Naive thymus-derived CD4-positive, alpha-beta T cell (primary cell): Measurements from ENCODE around the gene TMEM200A. TPM values are rescaled to one million over a fixed set of nuclear protein-coding genes. Genes with fewer than 3 reads are reported as not detected.

ENCODE experiments used
- ATAC-seq: fragments of 150-1000 bp; cut with Tn5 transposase; 2 replicates; pipeline ENCODE4 v1.10.0; 2021; ENCODE audit warnings: mild to moderate bottlenecking, moderate library complexity
- CTCF ChIA-PET: fragments of 350-600 bp; sonication (Branson Sonifier 250); formaldehyde crosslinking; loops from one replicate; lab custom pipeline; 2021; ENCODE audit warnings: antibody characterized with exemption; lab: Charles Lee
- POLR2A ChIA-PET: fragments of 350-600 bp; sonication (Branson Sonifier 250); formaldehyde crosslinking; loops from one replicate; lab custom pipeline; 2021; ENCODE audit warnings: antibody characterized with exemption, inconsistent platforms; lab: Charles Lee
- DNase-seq, 9 donors: peaks; one replicate each; pipeline versions ENCODE4 v3.0.0 to v3.0.0-alpha.2; 2020 to 2022; ENCODE audit warnings: mixed read lengths in 1 of 9
- H3K27ac ChIP-seq: one replicate; pipeline ENCODE4 v1.7.0; 2013; ENCODE audit warnings: mild to moderate bottlenecking, low read depth, low read length, moderate library complexity
- H3K27me3 ChIP-seq, 2 donors: one replicate each; pipeline ENCODE4 v1.7.0; 2013; ENCODE audit warnings: low read length in 2 of 2, mild to moderate bottlenecking in 2 of 2, moderate library complexity in 2 of 2; ENCODE audit not compliant: control insufficient read depth in 2 of 2, insufficient read depth in 2 of 2
- H3K36me3 ChIP-seq, 3 experiments: 1 replicate in 2 of 3; 2 replicates in 1 of 3; pipeline ENCODE4 v1.7.0; 2013; ENCODE audit warnings: low read length in 3 of 3, mild to moderate bottlenecking in 3 of 3, moderate library complexity in 1 of 3; ENCODE audit not compliant: insufficient read depth in 3 of 3, control insufficient read depth in 2 of 3
- H3K4me1 ChIP-seq, 2 donors: one replicate each; pipeline ENCODE4 v1.7.0; 2013; ENCODE audit warnings: low read length in 2 of 2, mild to moderate bottlenecking in 2 of 2, moderate library complexity in 1 of 2; ENCODE audit not compliant: control insufficient read depth in 2 of 2, insufficient read depth in 2 of 2
- H3K4me3 ChIP-seq: 2 replicates; pipeline ENCODE4 v1.7.0; 2013; ENCODE audit warnings: mild to moderate bottlenecking, low read length
- H3K9me3 ChIP-seq, 3 experiments: 1 replicate in 2 of 3; 2 replicates in 1 of 3; pipeline ENCODE4 v1.7.0; 2013; ENCODE audit warnings: low read length in 3 of 3; ENCODE audit not compliant: control insufficient read depth in 2 of 3
- H3K27ac Mint-ChIP-seq, 9 donors: one replicate each; pipeline ENCODE4 v1.8.0; 2020 to 2022; ENCODE audit warnings: mixed read lengths in 9 of 9, mild to moderate bottlenecking in 8 of 9, moderate library complexity in 5 of 9, inconsistent platforms in 2 of 9
- H3K27me3 Mint-ChIP-seq, 5 donors: one replicate each; pipeline ENCODE4 v1.8.0; 2021 to 2022; ENCODE audit warnings: mixed read lengths in 5 of 5, mild to moderate bottlenecking in 1 of 5
- H3K36me3 Mint-ChIP-seq, 5 donors: one replicate each; pipeline ENCODE4 v1.8.0; 2020 to 2022; ENCODE audit warnings: mixed read lengths in 5 of 5, mild to moderate bottlenecking in 3 of 5, inconsistent platforms in 1 of 5
- H3K4me1 Mint-ChIP-seq, 7 donors: one replicate each; pipeline ENCODE4 v1.8.0; 2020 to 2022; ENCODE audit warnings: mixed read lengths in 7 of 7, mild to moderate bottlenecking in 3 of 7, inconsistent platforms in 1 of 7
- H3K4me3 Mint-ChIP-seq, 10 donors: one replicate each; pipeline ENCODE4 v1.8.0; 2020 to 2022; ENCODE audit warnings: mild to moderate bottlenecking in 10 of 10, mixed read lengths in 10 of 10, moderate library complexity in 6 of 10, inconsistent platforms in 2 of 10
- H3K9me3 Mint-ChIP-seq, 11 donors: one replicate each; pipeline ENCODE4 v1.8.0; 2020 to 2022; ENCODE audit warnings: mixed read lengths in 11 of 11, mild to moderate bottlenecking in 4 of 11, inconsistent platforms in 1 of 11, moderate library complexity in 1 of 11
- intact Hi-C, 2 donors: fragments of 100-400 bp; cut with micrococcal nuclease; formaldehyde crosslinking; loops; one replicate each; pipeline ENCODE4 v1.15.1; 2023
- polyA plus RNA-seq, 2 donors: library from polyadenylated mRNA; unstranded; fragments of 300-500 nt; fragmentation: Illumina TruSeq; gene quantifications; one replicate each; pipeline ENCODE4 v1.2.3, GENCODE V29; 2021
- total RNA-seq, 6 experiments: library from RNA in 5 of 6; stranded (reverse) in 5 of 6; gene quantifications; 1 replicate in 5 of 6; 2 replicates in 1 of 6; pipeline ENCODE4 v1.2.3 and lab custom pipeline; 2021 to 2026

The TMEM200A gene
- total and polyA plus RNA-seq, 7 experiments from 2014 or later = 0.15 to 7.2 (median 0.46) TPM; not detected in 1

GRCh38 chr6:130372786-130373185, 7.0 kb downstream of the TMEM200A start:
- Mint-ChIP-seq H3K4me1 (peaks cover 0 to 10% (median 0%) of the 10 kb centered on the region in 7 donors), H3K27me3 (peaks cover 0 to 38% (median 10%) of the 10 kb centered on the region in 5 donors), H3K36me3 (peaks cover 0 to 18% (median 0%) of the 10 kb centered on the region in 5 donors), H3K27ac (no peak overlapping the region), H3K4me3 (no peak overlapping the region), H3K9me3 (peaks cover 0 to 3% (median 0%) of the 10 kb centered on the region in 11 donors)
- H3K4me1 ChIP-seq = no peaks in the 10 kb centered on the region
- H3K9me3 ChIP-seq = no peaks in the 10 kb centered on the region
- no peak overlapping the region for H3K27ac ChIP-seq
- H3K27me3 ChIP-seq = no peaks in the 10 kb centered on the region
- no peak for DNase-seq
- no peaks in the 10 kb centered on the region for H3K36me3 ChIP-seq
- intact Hi-C loops = no loop called here
- ATAC-seq = no peak
- no peak overlapping the region for H3K4me3 ChIP-seq
- ChIA-PET POLR2A (no interaction called here), CTCF (no interaction called here)

GRCh38 chr6:130373992-130374391, 8.2 kb downstream of the TMEM200A start:
- DNase-seq = no peak
- ChIA-PET POLR2A (no interaction called here), CTCF (no interaction called here)
- no peak for ATAC-seq
- H3K36me3 ChIP-seq = no peaks in the 10 kb centered on the region
- H3K4me1 ChIP-seq = no peaks in the 10 kb centered on the region
- Mint-ChIP-seq H3K27me3 (peaks cover 0 to 27% (median 3%) of the 10 kb centered on the region in 5 donors), H3K9me3 (peaks cover 0 to 3% (median 0%) of the 10 kb centered on the region in 11 donors), H3K36me3 (peaks cover 0 to 18% (median 0%) of the 10 kb centered on the region in 5 donors), H3K27ac (no peak overlapping the region), H3K4me1 (peaks cover 0 to 5% (median 0%) of the 10 kb centered on the region in 7 donors), H3K4me3 (no peak overlapping the region)
- no peak overlapping the region for H3K4me3 ChIP-seq
- H3K9me3 ChIP-seq = no peaks in the 10 kb centered on the region
- H3K27me3 ChIP-seq = no peaks in the 10 kb centered on the region
- intact Hi-C loops = no loop called here
- H3K27ac ChIP-seq = no peak overlapping the region

- Mint-ChIP-seq H3K27ac (no peak overlapping the region), H3K4me3 (no peak overlapping the region), H3K9me3 (peaks cover 0 to 2% (median 0%) of the 10 kb centered on the region in 11 donors), H3K36me3 (peaks cover 0 to 15% (median 0%) of the 10 kb centered on the region in 5 donors), H3K27me3 (peaks cover 0 to 7% (median 0%) of the 10 kb centered on the region in 5 donors), H3K4me1 (peaks cover 8 to 17% (median 10%) of the 10 kb centered on the region in 7 donors)
- no peak for DNase-seq
- no peak for ATAC-seq
- Histone ChIP-seq H3K27me3 (no peaks in the 10 kb centered on the region), H3K4me1 (peaks cover 6 to 9% of the 10 kb centered on the region in 2 donors), H3K27ac (no peak overlapping the region), H3K9me3 (no peaks in the 10 kb centered on the region), H3K36me3 (no peaks in the 10 kb centered on the region), H3K4me3 (no peak overlapping the region)
- CTCF ChIA-PET = no interaction called here
- POLR2A ChIA-PET = no interaction called here
- intact Hi-C loops = no loop called here
Observed at GRCh38 chr6:130376936-130377335, 11.1 kb downstream of the TMEM200A start.

- CTCF ChIA-PET = no interaction called here
- Histone ChIP-seq H3K36me3 (no peaks in the 10 kb centered on the region), H3K27ac (no peak overlapping the region), H3K4me1 (peaks cover 10 to 14% of the 10 kb centered on the region in 2 donors), H3K4me3 (no peak overlapping the region), H3K9me3 (no peaks in the 10 kb centered on the region), H3K27me3 (no peaks in the 10 kb centered on the region)
- Mint-ChIP-seq H3K4me1 (peaks cover 13 to 21% (median 14%) of the 10 kb centered on the region in 7 donors), H3K9me3 (peaks cover 0 to 2% (median 0%) of the 10 kb centered on the region in 11 donors), H3K27ac (no peak overlapping the region), H3K4me3 (no peak overlapping the region), H3K36me3 (peaks cover 0 to 18% (median 0%) of the 10 kb centered on the region in 5 donors), H3K27me3 (peaks cover 0 to 3% (median 0%) of the 10 kb centered on the region in 5 donors)
- intact Hi-C loops = no loop called here
- POLR2A ChIA-PET = no interaction called here
- ATAC-seq (no peak), DNase-seq (no peak)
Observed at GRCh38 chr6:130377371-130377770, 11.6 kb downstream of the TMEM200A start.

- no peaks in the 10 kb centered on the region for H3K9me3 ChIP-seq
- Mint-ChIP-seq H3K36me3 (peaks cover 0 to 19% (median 0%) of the 10 kb centered on the region in 5 donors), H3K4me1 (peaks cover 15 to 27% (median 17%) of the 10 kb centered on the region in 7 donors), H3K27ac (no peak overlapping the region), H3K4me3 (no peak overlapping the region), H3K27me3 (peaks cover 0 to 3% (median 0%) of the 10 kb centered on the region in 5 donors), H3K9me3 (peaks cover 0 to 2% (median 0%) of the 10 kb centered on the region in 11 donors)
- no peaks in the 10 kb centered on the region for H3K27me3 ChIP-seq
- POLR2A ChIA-PET = no interaction called here
- no peak for DNase-seq
- intact Hi-C loops = no loop called here
- ATAC-seq = no peak
- CTCF ChIA-PET = no interaction called here
- H3K4me3 ChIP-seq = no peak overlapping the region
- no peaks in the 10 kb centered on the region for H3K36me3 ChIP-seq
- peaks cover 11 to 14% of the 10 kb centered on the region in 2 donors for H3K4me1 ChIP-seq
- no peak overlapping the region for H3K27ac ChIP-seq
Observed at GRCh38 chr6:130377915-130378314, 12.1 kb downstream of the TMEM200A start.

- peaks cover 0 to 3% (median 0%) of the 10 kb centered on the region in 5 donors for H3K27me3 Mint-ChIP-seq
- no peak overlapping the region for H3K4me3 Mint-ChIP-seq
- Histone ChIP-seq H3K36me3 (no peaks in the 10 kb centered on the region), H3K9me3 (no peaks in the 10 kb centered on the region), H3K27ac (no peak overlapping the region), H3K27me3 (no peaks in the 10 kb centered on the region), H3K4me3 (no peak overlapping the region), H3K4me1 (peaks cover 11 to 14% of the 10 kb centered on the region in 2 donors)
- ChIA-PET CTCF (no interaction called here), POLR2A (no interaction called here)
- DNase-seq (no peak), ATAC-seq (no peak)
- no peaks in the 10 kb centered on the region for H3K9me3 Mint-ChIP-seq
- H3K36me3 Mint-ChIP-seq = peaks cover 0 to 19% (median 0%) of the 10 kb centered on the region in 5 donors
- intact Hi-C loops = no loop called here
- H3K27ac Mint-ChIP-seq = no peak overlapping the region
- peaks cover 14 to 27% (median 17%) of the 10 kb centered on the region in 7 donors for H3K4me1 Mint-ChIP-seq
Observed at GRCh38 chr6:130379223-130379622, 13.4 kb downstream of the TMEM200A start.

GRCh38 chr6:130381012-130381411, 15.2 kb downstream of the TMEM200A start:
- no peaks in the 10 kb centered on the region for H3K36me3 ChIP-seq
- H3K4me3 Mint-ChIP-seq = peak overlapping the region in 1 of 10 donors; percentile 46
- CTCF ChIA-PET = interaction anchor here (0.6 to 0.8 kb wide), 3 partner anchors 10 to 143 kb away, joined by 3 to 4 read pairs (median 3); no protein-coding TSS in a partner anchor
- intact Hi-C loops = loop anchor here (1.0 to 10.0 kb wide), 9 partner anchors 14 to 336 kb away; no protein-coding TSS in a partner anchor
- no peaks in the 10 kb centered on the region for H3K27me3 ChIP-seq
- H3K9me3 ChIP-seq = no peaks in the 10 kb centered on the region
- H3K27ac Mint-ChIP-seq = peak overlapping the region in 1 of 9 donors; percentile 53
- peaks cover 14 to 27% (median 17%) of the 10 kb centered on the region in 7 donors for H3K4me1 Mint-ChIP-seq
- no peak overlapping the region for H3K4me3 ChIP-seq
- no peaks in the 10 kb centered on the region for H3K9me3 Mint-ChIP-seq
- H3K36me3 Mint-ChIP-seq = peaks cover 0 to 15% (median 0%) of the 10 kb centered on the region in 5 donors
- POLR2A ChIA-PET = no interaction called here
- peaks cover 0 to 9% (median 0%) of the 10 kb centered on the region in 5 donors for H3K27me3 Mint-ChIP-seq
- ATAC-seq = no peak
- no peak overlapping the region for H3K27ac ChIP-seq
- no peak for DNase-seq
- H3K4me1 ChIP-seq = peaks cover 11 to 14% of the 10 kb centered on the region in 2 donors
